Measurements from ENCODE around the gene ZIC4. TPM values are rescaled to one million over a fixed set of nuclear protein-coding genes. Genes with fewer than 3 reads are reported as not detected.

Gene ZIC4
- total RNA-seq, 2 experiments from 2014 or later, result not detected

GRCh38 chr3:147414390-147415138 is 8.2 kb upstream of the ZIC4 start:
- Mint-ChIP-seq H3K4me1 (peaks cover 15% of the 10 kb centered on the region), H3K4me3 (no peak overlapping the region), H3K27ac (no peak overlapping the region), H3K27me3 (peaks cover 68% of the 10 kb centered on the region), H3K36me3 (ENCODE audit: low read depth) (peaks cover 8% of the 10 kb centered on the region), H3K9me3 (peaks cover 2% of the 10 kb centered on the region)
- no peak for DNase-seq
- POLR2A ChIA-PET, result no interaction called here
- CTCF ChIA-PET, result no interaction called here

- H3K4me3 Mint-ChIP-seq, result peak overlapping the region; percentile 67
- peaks cover 67% of the 10 kb centered on the region for H3K27me3 Mint-ChIP-seq
- DNase-seq, result no peak
- H3K4me1 Mint-ChIP-seq, result peaks cover 15% of the 10 kb centered on the region
- ChIA-PET POLR2A (no interaction called here), CTCF (no interaction called here)
- peaks cover 8% of the 10 kb centered on the region for H3K36me3 Mint-ChIP-seq (ENCODE audit: low read depth)
- peak overlapping the region; percentile 86 for H3K27ac Mint-ChIP-seq
- peaks cover 2% of the 10 kb centered on the region for H3K9me3 Mint-ChIP-seq
Observed at GRCh38 chr3:147413686-147414389, 7.5 kb upstream of the ZIC4 start.

- Mint-ChIP-seq H3K36me3 (ENCODE audit: low read depth) (peaks cover 13% of the 10 kb centered on the region), H3K9me3 (peaks cover 2% of the 10 kb centered on the region), H3K27me3 (peaks cover 67% of the 10 kb centered on the region), H3K27ac (peak overlapping the region; percentile 86), H3K4me1 (peaks cover 19% of the 10 kb centered on the region), H3K4me3 (peak overlapping the region; percentile 67)
- DNase-seq, result no peak
- ChIA-PET POLR2A (no interaction called here), CTCF (no interaction called here)
Observed at GRCh38 chr3:147412917-147413685, 6.8 kb upstream of the ZIC4 start.

GRCh38 chr3:147412261-147412916 is 6.0 kb upstream of the ZIC4 start:
- no peak for DNase-seq
- Mint-ChIP-seq H3K9me3 (peaks cover 4% of the 10 kb centered on the region), H3K4me3 (peak overlapping the region; percentile 19), H3K36me3 (ENCODE audit: low read depth) (peaks cover 17% of the 10 kb centered on the region), H3K4me1 (peaks cover 19% of the 10 kb centered on the region), H3K27ac (peak overlapping the region; percentile 31), H3K27me3 (peaks cover 67% of the 10 kb centered on the region)
- ChIA-PET CTCF (no interaction called here), POLR2A (no interaction called here)

GRCh38 chr3:147411815-147412241 is 5.5 kb upstream of the ZIC4 start:
- CTCF ChIA-PET, result interaction anchor here (0.6 kb wide), 1 partner anchor 17 kb away, joined by 3 read pairs; no protein-coding TSS in a partner anchor
- Mint-ChIP-seq H3K27ac (peak overlapping the region; percentile 70), H3K36me3 (ENCODE audit: low read depth) (peaks cover 17% of the 10 kb centered on the region), H3K4me3 (peak overlapping the region; percentile 35), H3K27me3 (peaks cover 69% of the 10 kb centered on the region), H3K9me3 (peaks cover 4% of the 10 kb centered on the region), H3K4me1 (peaks cover 19% of the 10 kb centered on the region)
- POLR2A ChIA-PET, result no interaction called here
- DNase-seq, result no peak

GRCh38 chr3:147411238-147411814 is 5.0 kb upstream of the ZIC4 start:
- Mint-ChIP-seq H3K4me3 (peak overlapping the region; percentile 35), H3K36me3 (ENCODE audit: low read depth) (peaks cover 20% of the 10 kb centered on the region), H3K27me3 (peaks cover 74% of the 10 kb centered on the region), H3K4me1 (peaks cover 19% of the 10 kb centered on the region), H3K27ac (peak overlapping the region; percentile 70), H3K9me3 (peaks cover 4% of the 10 kb centered on the region)
- ChIA-PET POLR2A (no interaction called here), CTCF (interaction anchor here (0.6 kb wide), 1 partner anchor 17 kb away, joined by 3 read pairs; no protein-coding TSS in a partner anchor)
- DNase-seq, result no peak

GRCh38 chr3:147410526-147411237 is 4.3 kb upstream of the ZIC4 start:
- H3K27ac Mint-ChIP-seq, result no peak overlapping the region
- peaks cover 4% of the 10 kb centered on the region for H3K9me3 Mint-ChIP-seq
- peak overlapping the region; percentile 36 for H3K4me3 Mint-ChIP-seq
- ChIA-PET CTCF (no interaction called here), POLR2A (no interaction called here)
- peaks cover 19% of the 10 kb centered on the region for H3K4me1 Mint-ChIP-seq
- H3K36me3 Mint-ChIP-seq (ENCODE audit: low read depth), result peaks cover 20% of the 10 kb centered on the region
- peaks cover 79% of the 10 kb centered on the region for H3K27me3 Mint-ChIP-seq
- DNase-seq, result no peak

- CTCF ChIA-PET, result no interaction called here
- H3K4me3 Mint-ChIP-seq, result no peak overlapping the region
- POLR2A ChIA-PET, result no interaction called here
- H3K27ac Mint-ChIP-seq, result no peak overlapping the region
- H3K4me1 Mint-ChIP-seq, result peaks cover 19% of the 10 kb centered on the region
- peaks cover 79% of the 10 kb centered on the region for H3K27me3 Mint-ChIP-seq
- H3K9me3 Mint-ChIP-seq, result peaks cover 4% of the 10 kb centered on the region
- H3K36me3 Mint-ChIP-seq (ENCODE audit: low read depth), result peaks cover 20% of the 10 kb centered on the region
- DNase-seq, result no peak
Observed at GRCh38 chr3:147410116-147410525, 3.8 kb upstream of the ZIC4 start.

- Mint-ChIP-seq H3K27ac (peak within 1 kb of the TSS; percentile 72), H3K4me3 (peak within 1 kb of the TSS; percentile 58), H3K27me3 (peaks cover 77% of the 10 kb centered on the region), H3K36me3 (ENCODE audit: low read depth) (peaks cover 20% of the 10 kb centered on the region), H3K9me3 (peaks cover 4% of the 10 kb centered on the region), H3K4me1 (peaks cover 19% of the 10 kb centered on the region)
- ChIA-PET POLR2A (no interaction called here), CTCF (interaction anchor here (0.7 kb wide), 1 partner anchor 30 kb away, joined by 6 read pairs; no protein-coding TSS in a partner anchor)
- DNase-seq, result no peak
Observed at GRCh38 chr3:147409143-147410115, 3.1 kb upstream of the ZIC4 start, which contains the start of gene ZIC1. Gene ZIC1, plus strand, starts transcription at chr3:147409365. Its CDS starts 748 bp downstream, at chr3:147410113.

GRCh38 chr3:147408188-147409100 is 2.1 kb upstream of the ZIC4 start:
- Mint-ChIP-seq H3K36me3 (ENCODE audit: low read depth) (peaks cover 20% of the 10 kb centered on the region), H3K27ac (peak overlapping the region; percentile 72), H3K9me3 (peaks cover 3% of the 10 kb centered on the region), H3K27me3 (peaks cover 80% of the 10 kb centered on the region), H3K4me3 (peak overlapping the region; percentile 58), H3K4me1 (peaks cover 18% of the 10 kb centered on the region)
- CTCF ChIA-PET, result interaction anchor here (0.7 kb wide), 1 partner anchor 31 kb away, joined by 6 read pairs; no protein-coding TSS in a partner anchor
- POLR2A ChIA-PET, result no interaction called here
- no peak for DNase-seq

All from activated CD4-positive, alpha-beta T cell treated with anti-CD3 and anti-CD28 coated beads, Interleukin-2, amount 10 ng/mL, durations not matched to agents 7 days and 5 days (primary cell).